Aorta (tissue), 5 donors: ENCODE data around the gene MMADHC. TPM values are rescaled to one million over a fixed set of nuclear protein-coding genes. Genes with fewer than 3 reads are reported as not detected.

Experiments used
- ATAC-seq: fragments of 200-7000 bp; cut with Tn5 transposase; one replicate; pipeline ENCODE4 v1.9.1; 2022; ENCODE audit warnings: moderate library complexity; ENCODE audit not compliant: low FRiP score
- DNase-seq, 2 donors: peaks; one replicate each; pipeline ENCODE4 v3.0.0-alpha.2; 2020
- H3K27ac ChIP-seq, 2 donors: one replicate each; pipeline ENCODE4 v1.5.1; 2013; ENCODE audit warnings: low read length in 2 of 2, mild to moderate bottlenecking in 2 of 2, moderate library complexity in 2 of 2, control low read depth in 1 of 2, inconsistent platforms in 1 of 2, low read depth in 1 of 2
- H3K27me3 ChIP-seq, 2 donors: one replicate each; pipeline ENCODE4 v1.6.1; 2013; ENCODE audit warnings: control low read depth in 1 of 2, low read length in 1 of 2, mild to moderate bottlenecking in 1 of 2, moderate library complexity in 1 of 2; ENCODE audit not compliant: insufficient read depth in 2 of 2, control insufficient read depth in 1 of 2
- H3K36me3 ChIP-seq, 2 donors: one replicate each; pipeline ENCODE4 v1.6.1; 2013; ENCODE audit warnings: control low read depth in 1 of 2, low read length in 1 of 2, mild to moderate bottlenecking in 1 of 2; ENCODE audit not compliant: insufficient read depth in 2 of 2, control insufficient read depth in 1 of 2
- H3K4me1 ChIP-seq, 2 donors: one replicate each; pipeline ENCODE4 v1.6.1; 2013; ENCODE audit warnings: low read length in 2 of 2, control low read depth in 1 of 2, mild to moderate bottlenecking in 1 of 2, moderate library complexity in 1 of 2; ENCODE audit not compliant: insufficient read depth in 2 of 2, control insufficient read depth in 1 of 2
- H3K4me3 ChIP-seq, 2 donors: one replicate each; pipeline ENCODE4 v1.5.1; 2013; ENCODE audit warnings: low read length in 2 of 2, control low read depth in 1 of 2, mild to moderate bottlenecking in 1 of 2
- H3K9me3 ChIP-seq: one replicate; pipeline ENCODE4 v1.6.1; 2013; ENCODE audit warnings: mild to moderate bottlenecking, low read length; ENCODE audit not compliant: control insufficient read depth
- WGBS, 2 donors: extraction: QIAGEN DNeasy Blood & Tissue Kit; methylation state at CpG; one replicate each; pipeline ENCODE4 v1.1.7; 2013; 5-methylcytosine and 5-hydroxymethylcytosine counted together
- intact Hi-C, 2 donors: fragments of 100-400 bp; cut with DNase I; formaldehyde crosslinking; loops; one replicate each; pipeline versions ENCODE4 v1.14.2 to v1.15.0; 2022
- polyA plus RNA-seq, 2 donors: library from polyadenylated mRNA; stranded (reverse); fragments of 200-250 nt; gene quantifications; one replicate each; pipeline ENCODE4 v1.2.3, GENCODE V29; 2013
- total RNA-seq, 2 donors: library from RNA; stranded (reverse); fragmentation: NEBNext Ultra II Directional; extraction: Animal tissue kit (Norgen Biotek cat#: 25700); gene quantifications; one replicate each; pipeline ENCODE4 v1.2.1, GENCODE V29; 2021
- donor health status: healthy with polysubstance abuse.
- donor health status: Bipolar disorder and iron deficiency.
- donor health status: DM: no; HTN: no; CAD: no.
- donor health status: DM: no; HTN: no; CAD: no.
- donor health status: DM: yes; HTN: yes; CAD: no.

The MMADHC gene
- total and polyA plus RNA-seq, 4 donors: 67.3 to 128 (median 85.4) TPM

DNA sequence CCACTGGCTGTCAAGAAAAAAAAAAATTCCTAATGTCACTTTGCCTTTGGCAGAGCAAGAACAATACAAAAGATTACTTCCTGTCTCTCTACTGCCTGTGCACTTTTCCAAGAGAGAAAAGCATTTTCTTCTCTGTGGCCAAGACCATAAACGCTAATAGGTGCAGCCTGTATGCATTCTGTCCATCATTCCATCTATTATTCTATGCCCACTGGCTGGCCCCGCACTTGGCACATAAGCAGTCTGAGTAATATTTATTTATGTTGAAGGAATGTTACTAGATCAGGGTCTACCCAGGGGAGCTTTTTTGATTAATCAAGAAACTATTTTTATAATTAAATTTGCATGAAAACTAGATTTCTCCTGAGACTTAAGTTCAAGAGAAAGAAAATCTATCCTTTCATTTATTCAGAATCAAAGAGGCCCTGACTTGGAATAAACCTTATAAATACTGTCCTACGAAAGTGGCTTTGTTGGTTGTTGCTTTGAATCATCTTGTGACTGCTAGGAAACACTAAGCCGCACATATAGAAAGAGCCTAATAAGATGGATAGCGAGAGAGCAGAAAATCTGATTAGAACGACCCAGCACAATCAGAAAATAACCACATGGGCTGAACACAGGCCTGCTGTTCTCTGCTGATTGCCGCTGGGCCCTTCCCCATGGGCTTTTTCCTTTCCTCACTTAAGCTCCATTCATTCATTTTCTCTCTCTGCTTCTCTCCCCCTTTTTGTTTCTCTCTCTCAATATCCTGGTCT lies 59.4 kb downstream of the MMADHC start:
- H3K4me3 ChIP-seq: no peak overlapping the region
- ATAC-seq (no peak), DNase-seq (no peak)
- H3K27me3 ChIP-seq: no peaks in the 10 kb centered on the region
- no peak overlapping the region for H3K27ac ChIP-seq
- intact Hi-C loops: no loop called here
- H3K4me1 ChIP-seq: no peaks in the 10 kb centered on the region
- 65 to 66% methylated on average over 7 of the region's 7 CpGs for WGBS, 2 donors
- H3K9me3 ChIP-seq: no peaks in the 10 kb centered on the region
- no peaks in the 10 kb centered on the region for H3K36me3 ChIP-seq

DNA sequence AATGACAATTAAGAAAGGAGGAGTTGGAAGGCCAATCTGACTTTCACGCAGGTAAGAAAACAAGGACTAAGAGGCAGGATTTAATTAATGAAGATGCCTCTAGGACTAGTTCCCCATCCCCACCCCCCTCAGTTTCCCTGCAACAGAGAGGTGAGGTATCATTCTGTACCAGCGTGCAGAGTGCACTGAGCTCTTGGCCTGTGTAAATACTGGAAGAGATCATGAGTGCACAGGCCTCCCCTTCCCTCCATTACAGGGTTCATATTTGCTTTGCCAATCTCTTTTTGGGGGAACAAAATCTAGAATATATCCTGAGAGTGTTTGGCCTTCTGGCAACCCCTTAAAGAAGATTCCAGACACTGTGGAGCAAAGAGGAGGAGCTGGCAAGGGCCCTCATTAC lies 60.9 kb downstream of the MMADHC start:
- no peak overlapping the region for H3K27ac ChIP-seq
- H3K4me1 ChIP-seq: no peaks in the 10 kb centered on the region
- DNase-seq (no peak), ATAC-seq (no peak)
- WGBS, 2 donors: 76 to 96% methylated on average over 2 of the region's 2 CpGs
- H3K36me3 ChIP-seq: no peaks in the 10 kb centered on the region
- intact Hi-C loops: no loop called here
- no peaks in the 10 kb centered on the region for H3K27me3 ChIP-seq
- H3K4me3 ChIP-seq: no peak overlapping the region
- no peaks in the 10 kb centered on the region for H3K9me3 ChIP-seq

DNA sequence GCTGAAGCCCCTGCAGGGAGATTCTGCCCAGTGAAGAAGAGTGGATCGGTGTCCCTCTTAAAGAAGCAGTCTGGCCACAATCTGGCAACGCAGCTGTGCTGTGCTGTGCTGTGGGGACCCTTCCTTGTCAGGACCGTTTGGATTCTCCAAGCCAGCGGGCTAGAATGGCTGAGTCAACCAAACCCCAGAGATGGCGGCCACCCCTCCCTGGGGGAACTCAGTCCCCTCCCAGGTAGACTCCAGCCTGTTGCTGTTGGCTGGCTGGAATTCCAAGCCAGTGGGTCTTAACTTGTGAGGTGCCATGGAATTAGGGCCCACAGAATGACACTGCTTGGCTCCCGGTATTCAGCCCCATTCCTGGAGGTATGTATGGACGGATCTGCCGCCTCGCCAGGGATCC lies 62.3 kb downstream of the MMADHC start:
- H3K36me3 ChIP-seq: no peaks in the 10 kb centered on the region
- H3K27ac ChIP-seq: no peak overlapping the region
- H3K4me3 ChIP-seq: no peak overlapping the region
- ATAC-seq (no peak), DNase-seq (no peak)
- H3K4me1 ChIP-seq: no peaks in the 10 kb centered on the region
- WGBS, 2 donors: 93% methylated on average over 9 of the region's 9 CpGs
- no peaks in the 10 kb centered on the region for H3K9me3 ChIP-seq
- H3K27me3 ChIP-seq: no peaks in the 10 kb centered on the region
- intact Hi-C loops: no loop called here
